HG02884 (cell line): ENCODE results near the gene ZBTB49.
"Not testable (repeated sequence)": the region's sequence is repeated elsewhere in the genome, so short reads cannot be mapped to it uniquely, and the experiment has no call there.

Experiments
- ATAC-seq: cut with Tn5 transposase; IDR thresholded peaks from one replicate; pipeline ENCODE4 v1.9.1; 2021; ENCODE audit warnings: mild to moderate bottlenecking, moderate library complexity; ENCODE audit not compliant: unreplicated experiment

The ZBTB49 gene

GRCh38 chr4:4323705-4324534, 33.9 kb downstream of the ZBTB49 start:
- no peak for ATAC-seq

GRCh38 chr4:4325321-4325720, 35.3 kb downstream of the ZBTB49 start:
- no peak for ATAC-seq

GRCh38 chr4:4326166-4326565, 36.1 kb downstream of the ZBTB49 start:
- no peak for ATAC-seq

DNA sequence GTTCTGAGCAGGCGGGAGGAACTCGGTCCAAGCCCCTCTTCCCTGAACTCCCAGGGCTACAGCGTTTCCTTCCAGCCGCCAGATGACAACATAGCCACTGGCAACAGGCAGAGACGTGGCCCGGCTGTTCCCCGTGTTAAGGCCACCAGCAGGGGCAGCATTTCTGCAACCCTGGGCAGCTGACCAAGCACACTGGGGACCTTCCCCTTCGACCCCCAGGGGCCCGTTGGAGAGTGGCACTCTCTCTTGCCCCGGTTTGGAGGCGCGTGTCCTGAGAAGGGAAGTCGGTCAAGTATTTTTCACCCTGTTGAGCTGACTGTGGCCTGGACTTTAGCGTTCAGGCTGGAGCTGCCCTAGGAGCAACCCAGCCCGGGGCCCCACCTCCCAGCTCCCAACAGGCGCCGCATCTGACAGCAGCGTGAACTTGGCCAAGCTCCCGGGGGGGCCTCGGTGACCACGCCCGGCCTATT, 37.6 kb downstream of the ZBTB49 start:
- no peak for ATAC-seq

DNA sequence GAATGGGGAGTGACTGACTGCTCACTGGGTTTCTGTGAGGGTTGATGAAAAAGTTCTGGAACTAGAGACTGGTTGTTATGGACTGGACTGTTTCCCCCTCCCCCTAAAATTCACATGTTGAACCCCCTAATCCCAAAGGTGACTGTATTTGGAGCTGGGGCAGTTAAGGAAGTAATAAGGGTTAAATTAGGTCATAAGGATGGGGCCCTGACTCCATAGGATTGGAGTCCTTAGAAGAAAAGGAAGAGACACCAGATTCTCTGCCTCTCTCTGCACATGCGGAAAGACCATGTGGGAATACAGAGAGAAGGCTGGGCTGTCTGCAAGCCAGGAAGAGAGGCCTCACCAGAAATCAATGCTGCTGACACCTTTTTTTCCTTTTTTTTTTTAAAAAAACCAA, 38.2 kb downstream of the ZBTB49 start:
- ATAC-seq = no peak

DNA sequence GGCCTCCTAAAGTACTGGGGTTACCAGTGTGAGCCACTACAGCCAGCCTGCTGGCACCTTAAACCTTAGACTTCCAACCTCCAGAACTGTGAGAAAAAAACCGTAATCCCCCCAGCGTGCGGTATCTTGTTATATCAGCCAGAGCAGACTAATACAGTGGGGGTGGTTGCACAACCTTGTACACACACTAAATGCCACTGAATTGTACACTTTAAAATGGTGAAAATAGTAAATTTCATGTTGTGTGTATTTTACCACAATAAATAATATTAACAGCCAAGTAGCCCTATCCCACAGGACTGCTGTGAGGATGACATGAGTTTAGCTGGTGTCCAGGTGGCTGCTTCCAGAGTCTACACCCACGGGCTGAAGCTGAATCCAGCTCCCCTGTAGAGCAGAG, 38.8 kb downstream of the ZBTB49 start:
- no peak for ATAC-seq

- no peak for ATAC-seq
These were observed 39.4 kb downstream of the ZBTB49 start for GRCh38 chr4:4329496-4329895.

- no peak for ATAC-seq
These were observed 40.7 kb downstream of the ZBTB49 start for GRCh38 chr4:4330794-4331193.

DNA sequence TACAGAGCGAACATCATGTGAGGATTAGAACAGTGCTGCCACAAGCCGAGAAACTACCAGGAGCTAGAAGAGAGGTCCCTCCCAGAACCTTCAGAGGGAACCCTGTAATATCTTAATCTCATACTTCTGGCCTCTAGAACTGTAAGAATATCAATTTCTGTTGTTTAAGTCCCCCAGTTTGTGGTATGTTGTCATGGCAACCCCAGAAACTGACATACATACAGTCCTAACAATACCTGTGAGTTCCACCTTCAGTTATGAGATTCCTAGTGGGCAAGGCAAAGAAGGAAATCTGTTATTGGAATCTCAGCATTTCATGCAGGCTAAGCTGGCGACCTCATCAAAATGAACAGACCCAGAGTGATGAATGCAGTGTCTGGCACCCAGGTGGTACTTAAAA, 42.5 kb downstream of the ZBTB49 start:
- no peak for ATAC-seq

GRCh38 chr4:4333265-4333706, 43.2 kb downstream of the ZBTB49 start:
- ATAC-seq = no peak

GRCh38 chr4:4334798-4335520, 44.9 kb downstream of the ZBTB49 start:
- peak; percentile 65 for ATAC-seq

DNA sequence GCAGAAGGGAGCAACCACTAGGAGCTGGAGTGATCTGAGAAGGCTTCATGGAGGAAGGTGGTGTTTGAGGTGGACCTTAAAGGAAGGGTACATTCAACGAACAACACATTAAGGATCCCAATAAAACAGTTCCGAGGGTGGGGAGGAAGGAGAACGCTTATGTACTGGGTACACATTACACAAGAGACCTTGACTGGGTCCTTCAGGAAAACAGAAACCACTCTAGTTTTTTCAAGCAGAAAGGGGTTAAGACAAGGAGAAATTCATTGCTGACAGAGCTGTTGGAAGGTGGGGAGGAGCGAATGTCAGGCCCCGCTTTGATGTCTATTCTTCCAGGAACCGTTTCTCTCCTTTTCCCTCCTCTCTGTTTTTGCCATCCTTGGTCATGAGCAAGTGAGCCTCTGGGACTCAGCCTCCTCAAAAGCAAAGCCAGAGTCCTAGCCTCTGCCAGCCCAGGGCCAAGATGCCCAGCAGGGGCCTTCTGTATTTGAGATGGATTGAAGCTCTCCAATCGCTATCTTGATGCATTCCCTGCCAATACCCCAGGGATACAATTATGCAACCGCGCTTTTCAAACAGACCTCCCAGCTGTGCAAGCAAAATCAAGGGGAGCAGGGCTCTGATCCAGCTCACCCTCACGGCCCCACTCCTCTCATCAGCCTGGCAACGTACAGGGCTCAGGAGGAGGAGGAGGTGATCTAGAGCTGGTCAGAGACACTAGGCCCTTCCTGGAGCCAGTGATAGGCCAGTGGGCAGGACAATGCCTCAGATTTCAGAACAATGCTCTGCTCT, 48.4 kb downstream of the ZBTB49 start:
- ATAC-seq = no peak

DNA sequence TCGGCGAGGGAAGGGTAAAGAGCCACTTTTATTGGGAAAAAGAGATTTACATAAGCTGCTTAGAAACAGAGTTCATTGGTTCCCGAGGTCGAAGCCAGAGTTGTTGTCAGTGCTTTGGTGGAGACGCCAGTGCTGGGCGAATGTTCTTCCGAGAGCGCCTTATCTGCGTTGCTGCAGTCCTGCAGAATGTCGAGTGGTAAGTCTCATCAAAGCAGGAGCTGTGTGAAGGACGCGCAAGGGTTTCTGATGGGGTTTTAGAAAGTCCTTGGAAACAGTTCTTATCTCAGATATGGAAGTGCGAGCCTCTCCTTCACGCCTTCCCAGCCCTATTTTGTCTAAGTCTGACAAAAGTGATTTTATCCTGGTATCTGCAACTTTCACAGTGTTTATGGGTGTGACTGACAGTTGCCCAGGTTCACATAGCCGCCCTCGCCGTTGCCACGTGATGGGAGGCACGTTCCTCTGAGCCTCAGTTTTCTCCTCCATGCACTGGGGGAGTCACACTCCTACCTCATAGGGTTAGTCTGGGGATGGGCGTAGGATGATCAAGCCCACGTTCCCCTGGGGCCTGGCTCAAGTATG, 49.5 kb downstream of the ZBTB49 start:
- no peak for ATAC-seq

DNA sequence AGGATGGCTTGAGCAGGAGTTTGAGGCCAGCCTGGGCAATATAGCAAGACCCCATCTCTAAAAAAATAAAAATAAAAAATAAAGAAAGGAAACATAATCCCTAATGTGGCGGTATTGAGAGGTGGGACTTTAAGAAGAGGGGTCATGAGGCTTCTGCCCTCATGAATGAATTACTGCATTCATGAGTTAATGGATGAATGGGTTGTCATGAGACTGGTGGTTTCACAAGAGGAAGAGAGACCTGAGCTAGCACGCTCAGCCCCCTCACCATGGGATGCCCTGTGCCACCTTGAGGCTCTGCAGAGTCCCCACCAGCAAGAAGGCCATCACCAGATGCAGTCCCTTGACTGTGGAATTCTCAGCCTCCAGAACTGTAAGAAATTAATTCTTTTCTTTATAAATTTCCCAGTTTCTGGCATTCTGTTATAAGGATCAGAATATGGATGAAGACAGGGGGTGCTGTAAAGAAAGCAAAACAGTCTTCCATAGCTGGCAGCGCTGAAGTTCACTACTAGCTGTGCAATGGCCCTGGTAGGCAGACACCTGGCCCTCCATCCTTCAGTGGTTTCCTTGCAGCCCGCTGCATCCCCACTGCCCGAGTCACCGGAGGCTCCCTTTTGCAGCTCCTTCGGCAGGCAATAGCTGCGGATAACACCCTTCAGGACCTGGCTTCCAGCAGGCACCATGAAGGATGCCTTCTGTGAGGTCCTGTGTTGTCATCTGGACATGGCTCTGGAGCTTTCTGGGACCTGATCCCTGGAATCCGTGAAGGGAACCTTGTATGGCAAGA, 52.0 kb downstream of the ZBTB49 start:
- no peak for ATAC-seq

DNA sequence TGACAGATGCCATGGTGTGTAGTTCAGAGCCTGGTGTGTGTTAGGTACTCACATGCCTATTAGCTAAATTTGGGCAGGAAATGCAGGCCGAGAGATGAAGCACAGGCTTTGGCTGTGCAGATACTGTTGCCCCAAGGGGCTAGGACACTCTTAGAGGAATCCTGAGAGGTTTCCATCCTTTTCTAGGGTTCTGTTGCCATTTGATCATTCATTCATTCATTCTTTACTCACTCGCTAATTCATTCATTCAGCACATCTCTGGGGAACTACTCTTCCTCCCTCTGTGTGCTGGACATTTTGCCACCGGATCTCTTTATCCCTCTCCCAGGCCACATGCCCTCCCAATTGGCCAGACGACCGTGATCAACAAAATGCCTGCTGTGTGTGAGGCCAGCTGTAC, 53.0 kb downstream of the ZBTB49 start:
- ATAC-seq = no peak

DNA sequence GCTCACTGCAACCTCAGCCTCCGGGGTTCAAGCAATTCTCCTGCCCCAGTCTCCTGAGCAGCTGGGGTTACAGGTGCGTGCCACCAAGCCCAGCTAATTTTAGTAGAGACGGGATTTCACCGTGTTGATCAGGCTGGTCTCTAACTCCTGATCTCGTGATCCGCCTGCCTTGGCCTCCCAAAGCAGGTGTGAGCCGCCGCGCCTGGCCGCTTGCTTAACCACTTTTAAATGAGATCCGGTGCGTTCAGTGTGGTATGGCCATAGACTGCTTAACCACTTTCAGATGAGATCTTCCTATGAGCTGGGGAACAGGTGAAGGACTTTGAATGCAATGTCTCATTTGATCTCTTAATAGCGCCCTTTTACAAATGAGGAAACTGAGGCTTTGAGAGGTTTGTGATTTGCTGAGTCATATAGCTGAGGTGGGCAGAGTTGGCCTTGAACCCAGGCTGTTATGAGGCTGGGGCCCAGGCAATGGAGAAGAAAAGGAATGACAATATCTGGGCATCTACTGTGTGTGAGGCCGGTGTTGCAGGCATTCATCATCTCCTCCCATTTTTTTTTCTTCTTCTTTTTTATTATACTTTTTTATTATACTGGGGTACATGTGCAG, 55.0 kb downstream of the ZBTB49 start:
- peak; percentile 87 for ATAC-seq

DNA sequence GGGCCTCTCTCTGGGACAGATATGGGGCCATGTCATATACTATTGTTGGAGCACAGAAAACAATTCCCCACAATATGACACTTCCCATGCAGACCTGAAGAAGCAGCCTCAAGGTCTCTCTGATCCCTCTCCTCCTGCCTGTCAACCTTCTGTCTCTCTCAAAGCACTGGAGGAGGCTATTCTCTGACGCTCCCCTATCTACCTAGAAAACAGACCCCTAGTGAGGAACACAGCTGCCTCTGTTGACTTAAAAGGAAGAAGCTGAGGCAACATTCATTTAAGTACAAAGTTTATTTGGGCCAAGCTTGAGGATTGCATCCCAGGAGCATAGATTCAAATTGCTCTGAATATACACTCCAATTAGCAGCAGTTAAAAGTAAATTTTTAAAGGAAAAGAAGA, 57.5 kb downstream of the ZBTB49 start:
- ATAC-seq = no peak

GRCh38 chr4:4348585-4348984, 58.5 kb downstream of the ZBTB49 start:
- not testable (repeated sequence) for ATAC-seq

GRCh38 chr4:4349867-4350266, 59.8 kb downstream of the ZBTB49 start:
- no peak for ATAC-seq

GRCh38 chr4:4350909-4351308, 60.9 kb downstream of the ZBTB49 start:
- ATAC-seq = no peak
